ENCODE measurements around the gene APLP1.
A peak's percentile ranks its signal among the peaks of the same experiment; 100 is the strongest.
"Not testable (repeated sequence)": the region's sequence is repeated elsewhere in the genome, so short reads cannot be mapped to it uniquely, and the experiment has no call there.

APLP1 gene

GRCh38 chr19:35885904-35886303 is 17.5 kb downstream of the APLP1 start:
- DNase-seq: no peak

GRCh38 chr19:35887197-35887596 is 18.8 kb downstream of the APLP1 start:
- DNase-seq: no peak

- DNase-seq: no peak
Observed at GRCh38 chr19:35888398-35888797, 20.0 kb downstream of the APLP1 start.

GRCh38 chr19:35889370-35890112 is 21.2 kb downstream of the APLP1 start:
- no peak for DNase-seq

- DNase-seq: no peak
Observed at GRCh38 chr19:35890113-35890650, 21.8 kb downstream of the APLP1 start.

- DNase-seq: not testable (repeated sequence)
Observed at GRCh38 chr19:35891819-35892218, 23.4 kb downstream of the APLP1 start.

- DNase-seq: no peak
Observed at GRCh38 chr19:35894342-35894741, 26.0 kb downstream of the APLP1 start.

GRCh38 chr19:35895911-35896642 is 27.7 kb downstream of the APLP1 start:
- no peak for DNase-seq

- no peak for DNase-seq
Observed at GRCh38 chr19:35896643-35897040, 28.3 kb downstream of the APLP1 start.

- DNase-seq: no peak
Observed at GRCh38 chr19:35897706-35898451, 29.5 kb downstream of the APLP1 start.

GRCh38 chr19:35898499-35898809 is 30.1 kb downstream of the APLP1 start:
- no peak for DNase-seq

- peak; percentile 90 for DNase-seq
Observed at GRCh38 chr19:35899547-35900214, 31.3 kb downstream of the APLP1 start.

GRCh38 chr19:35901055-35901644 is 32.8 kb downstream of the APLP1 start:
- DNase-seq: no peak

GRCh38 chr19:35901854-35902661 is 33.7 kb downstream of the APLP1 start, which contains the start of gene HCST:
Gene HCST, plus strand, starts transcription at chr19:35902529. Its CDS starts 65 bp downstream, at chr19:35902594.
- no peak for DNase-seq

GRCh38 chr19:35902870-35903475 is 34.6 kb downstream of the APLP1 start:
- DNase-seq: no peak

GRCh38 chr19:35903550-35904179 is 35.3 kb downstream of the APLP1 start:
- DNase-seq: peak; percentile 85

- no peak for DNase-seq
Observed at GRCh38 chr19:35904311-35905068, 36.1 kb downstream of the APLP1 start.

- no peak for DNase-seq
Observed at GRCh38 chr19:35905178-35905727, 36.9 kb downstream of the APLP1 start.

GRCh38 chr19:35907377-35907745 is 39.0 kb downstream of the APLP1 start:
- no peak for DNase-seq

All from activated naive CD4-positive, alpha-beta T cell treated with anti-CD3 and anti-CD28 coated beads, Interleukin-2, amount 50 U/mL, for 16 hours (primary cell).